ENCODE data around the gene MKLN1.

MKLN1 gene

GRCh38 chr7:131546126-131546525 lies 218.4 kb downstream of the MKLN1 start:
- DNase-seq (ENCODE audit: low read depth, low spot score): no peak
